Skeletal muscle tissue (tissue), 4 donors: Measurements from ENCODE around the gene WBP2NL. TPM values are rescaled to one million over a fixed set of nuclear protein-coding genes. Genes with fewer than 3 reads are reported as not detected.
A peak's percentile ranks its signal among the peaks of the same experiment; 100 is the strongest.
"Not testable (repeated sequence)": the region's sequence is repeated elsewhere in the genome, so short reads cannot be mapped to it uniquely, and the experiment has no call there.

Source experiments
- H3K27ac ChIP-seq: one replicate; pipeline ENCODE4 v1.7.0; 2013; ENCODE audit warnings: mild to moderate bottlenecking, low read depth, low read length, inconsistent platforms
- H3K27me3 ChIP-seq, 3 donors: one replicate each; pipeline ENCODE4 v1.7.0; 2013; ENCODE audit warnings: low read length in 3 of 3; ENCODE audit not compliant: control insufficient read depth in 3 of 3, insufficient read depth in 3 of 3
- H3K36me3 ChIP-seq, 3 donors: one replicate each; pipeline ENCODE4 v1.7.0; 2013; ENCODE audit warnings: low read length in 3 of 3; ENCODE audit not compliant: control insufficient read depth in 3 of 3, insufficient read depth in 3 of 3
- H3K4me1 ChIP-seq, 3 donors: one replicate each; pipeline ENCODE4 v1.7.0; 2013; ENCODE audit warnings: low read length in 3 of 3, mild to moderate bottlenecking in 3 of 3; ENCODE audit not compliant: control insufficient read depth in 3 of 3, insufficient read depth in 3 of 3
- H3K4me3 ChIP-seq, 3 donors: one replicate each; pipeline ENCODE4 v1.7.0; 2013; ENCODE audit warnings: low read length in 3 of 3
- H3K9ac ChIP-seq, 3 donors: one replicate each; pipeline ENCODE4 v1.7.0; 2013; ENCODE audit warnings: low read length in 3 of 3, mild to moderate bottlenecking in 3 of 3, moderate library complexity in 2 of 3, low read depth in 1 of 3
- H3K9me3 ChIP-seq, 3 donors: one replicate each; pipeline ENCODE4 v1.7.0; 2013; ENCODE audit warnings: low read length in 3 of 3; ENCODE audit not compliant: control insufficient read depth in 3 of 3
- total RNA-seq: library from RNA; depleted of rRNA; stranded (reverse); fragments of >200 nt; gene quantifications from one replicate; pipeline ENCODE4 v1.2.3, GENCODE V29; 2014
- donor health status: Osteomylitis.

Gene WBP2NL
- total RNA-seq, result 1.6 TPM

- Histone ChIP-seq H3K27ac (no peak within 1 kb of the TSS), H3K36me3 (no peaks in the 10 kb centered on the region), H3K9ac (peak within 1 kb of the TSS in 2 of 3 donors; percentile 45 to 56), H3K9me3 (no peaks in the 10 kb centered on the region), H3K27me3 (peaks cover 0 to 13% (median 9%) of the 10 kb centered on the region in 3 donors), H3K4me3 (peak within 1 kb of the TSS; percentile 57 to 80 (median 75)), H3K4me1 (peaks cover 0 to 14% (median 0%) of the 10 kb centered on the region in 3 donors)
These were observed at the start of gene WBP2NL for GRCh38 chr22:41998361-41999261. WBP2NL (plus strand) TSS chr22:41998788; CDS start chr22:41998819, 31 bp downstream.

- not testable (repeated sequence) for H3K36me3 ChIP-seq, H3K9ac ChIP-seq, H3K27ac ChIP-seq, H3K4me3 ChIP-seq, H3K9me3 ChIP-seq
- Histone ChIP-seq H3K4me1 (peaks cover 14 to 16% (median 14%) of the 10 kb centered on the region in 3 donors), H3K27me3 (peaks cover 3 to 26% (median 12%) of the 10 kb centered on the region in 3 donors)
These were observed 49.7 kb upstream of the WBP2NL start for GRCh38 chr22:41948928-41949296.

- Histone ChIP-seq H3K27ac (no peak overlapping the region), H3K9me3 (no peaks in the 10 kb centered on the region), H3K36me3 (no peaks in the 10 kb centered on the region), H3K4me3 (no peak overlapping the region), H3K27me3 (peaks cover 3 to 26% (median 12%) of the 10 kb centered on the region in 3 donors), H3K9ac (no peak overlapping the region), H3K4me1 (peaks cover 14 to 16% (median 14%) of the 10 kb centered on the region in 3 donors)
These were observed 49.2 kb upstream of the WBP2NL start for GRCh38 chr22:41949297-41949965.

- Histone ChIP-seq H3K9me3 (no peaks in the 10 kb centered on the region), H3K27ac (no peak within 1 kb of the TSS), H3K36me3 (no peaks in the 10 kb centered on the region), H3K9ac (no peak within 1 kb of the TSS), H3K27me3 (peaks cover 3 to 22% (median 16%) of the 10 kb centered on the region in 3 donors), H3K4me1 (peaks cover 2 to 3% (median 3%) of the 10 kb centered on the region in 3 donors), H3K4me3 (no peak within 1 kb of the TSS)
These were observed 46.6 kb upstream of the WBP2NL start, which contains the start of gene SMIM45 for GRCh38 chr22:41951898-41952474. SMIM45 (plus strand) TSS chr22:41952150.

GRCh38 chr22:41952713-41953112, 45.9 kb upstream of the WBP2NL start:
- Histone ChIP-seq H3K27ac (no peak overlapping the region), H3K36me3 (no peaks in the 10 kb centered on the region), H3K4me3 (no peak overlapping the region), H3K9ac (no peak overlapping the region), H3K4me1 (peaks cover 0 to 2% (median 0%) of the 10 kb centered on the region in 3 donors), H3K27me3 (peaks cover 3 to 22% (median 16%) of the 10 kb centered on the region in 3 donors), H3K9me3 (no peaks in the 10 kb centered on the region)

GRCh38 chr22:41957941-41958556, 40.5 kb upstream of the WBP2NL start:
- no peak overlapping the region for H3K27ac ChIP-seq
- no peak overlapping the region for H3K9ac ChIP-seq
- no peaks in the 10 kb centered on the region for H3K36me3 ChIP-seq
- no peaks in the 10 kb centered on the region for H3K9me3 ChIP-seq
- H3K4me1 ChIP-seq, result peaks cover 0 to 3% (median 0%) of the 10 kb centered on the region in 3 donors
- H3K4me3 ChIP-seq, result no peak overlapping the region
- peaks cover 3 to 9% (median 6%) of the 10 kb centered on the region in 3 donors for H3K27me3 ChIP-seq

- Histone ChIP-seq H3K27ac (no peak overlapping the region), H3K36me3 (no peaks in the 10 kb centered on the region), H3K27me3 (peaks cover 0 to 9% (median 0%) of the 10 kb centered on the region in 3 donors), H3K4me3 (no peak overlapping the region), H3K4me1 (no peaks in the 10 kb centered on the region), H3K9ac (no peak overlapping the region), H3K9me3 (no peaks in the 10 kb centered on the region)
These were observed 35.0 kb upstream of the WBP2NL start for GRCh38 chr22:41963453-41964111.

- no peaks in the 10 kb centered on the region for H3K4me1 ChIP-seq
- no peak overlapping the region for H3K27ac ChIP-seq
- peaks cover 0 to 9% (median 5%) of the 10 kb centered on the region in 3 donors for H3K27me3 ChIP-seq
- no peaks in the 10 kb centered on the region for H3K36me3 ChIP-seq
- no peak overlapping the region for H3K9ac ChIP-seq
- no peaks in the 10 kb centered on the region for H3K9me3 ChIP-seq
- no peak overlapping the region for H3K4me3 ChIP-seq
These were observed 34.5 kb upstream of the WBP2NL start for GRCh38 chr22:41964112-41964491.

- H3K9me3 ChIP-seq, result no peaks in the 10 kb centered on the region
These were observed 32.4 kb upstream of the WBP2NL start for GRCh38 chr22:41966225-41966606.

More at GRCh38 chr22:41966225-41966606, 32.4 kb upstream of the WBP2NL start:
- H3K9ac ChIP-seq, result no peak overlapping the region
- peaks cover 6 to 19% (median 12%) of the 10 kb centered on the region in 3 donors for H3K27me3 ChIP-seq
- H3K36me3 ChIP-seq, result no peaks in the 10 kb centered on the region
- H3K27ac ChIP-seq, result no peak overlapping the region
- no peaks in the 10 kb centered on the region for H3K4me1 ChIP-seq
- no peak overlapping the region for H3K4me3 ChIP-seq
